K562 (cell line): ENCODE measurements around the gene NMT1. TPM values are rescaled to one million over a fixed set of nuclear protein-coding genes. Genes with fewer than 3 reads are reported as not detected.

ENCODE experiments used
- ATAC-seq: fragments of 200-7000 bp; cut with Tn5 transposase; 3 replicates; pipeline ENCODE4 v1.9.1; 2020; ENCODE audit warnings: moderate library complexity
- BruUV-seq: library from RNA; stranded (reverse); fragments of 400-500 nt; replicated peaks from 2 replicates; lab custom pipeline; 2021; lab: Mats Ljungman, UMichigan
- CTCF ChIA-PET: fragments of 300-600 bp; formaldehyde crosslinking; extraction: SDS; loops from one replicate; lab custom pipeline; 2021; ENCODE audit warnings: low intra/inter-chr PET ratio; lab: Yijun Ruan, JAX
- POLR2A ChIA-PET: fragments of 300-600, 350-650 bp; sonication (Branson Sonifier 250); formaldehyde crosslinking; extraction: SDS; loops from one replicate; lab custom pipeline; 2021; ENCODE audit warnings: antibody characterized with exemption, inconsistent platforms; lab: Yijun Ruan, JAX
- DNase-seq, 4 experiments: peaks; one replicate each; pipeline versions ENCODE4 v3.0.0 to v3.0.0-alpha.2; 2011 to 2018; ENCODE audit warnings: low spot score in 3 of 4, mixed read lengths in 3 of 4; ENCODE audit errors: extremely low read depth in 1 of 4
- FAIRE-seq: peaks from 2 replicates; lab custom pipeline; 2011; peaks lifted over from hg19 to GRCh38; lab: Jason Lieb, UNC
- H2AFZ ChIP-seq: 2 replicates; pipeline ENCODE4 v1.6.0; 2011; ENCODE audit warnings: low read depth, low read length, control low read depth, inconsistent platforms
- H3K27ac ChIP-seq: fragments of 200-600 bp; 3 replicates; pipeline ENCODE4 v1.8.0; 2011; ENCODE audit warnings: low read depth, mild to moderate bottlenecking, control low read depth, inconsistent platforms, low read length, moderate library complexity, mixed read lengths; ENCODE audit errors: extremely low read depth
- H3K27me3 ChIP-seq, 2 experiments: fragments of 300-600 bp in 1 of 2; 2 replicates in 1 of 2; 3 replicates in 1 of 2; pipeline versions ENCODE4 v1.6.0 to v1.8.0; 2011; ENCODE audit warnings: inconsistent platforms in 2 of 2, low read length in 2 of 2, mild to moderate bottlenecking in 1 of 2, mixed read lengths in 1 of 2, moderate library complexity in 1 of 2; ENCODE audit not compliant: control insufficient read depth in 2 of 2, insufficient read depth in 2 of 2
- H3K36me3 ChIP-seq: fragments of 300-600 bp; 3 replicates; pipeline ENCODE4 v1.8.0; 2011; ENCODE audit warnings: mild to moderate bottlenecking, low read length, inconsistent platforms; ENCODE audit not compliant: control insufficient read depth, insufficient read depth
- H3K4me1 ChIP-seq, 2 experiments: fragments of 200-600 bp in 1 of 2; replicated peaks in 1 of 2; 2 replicates in 1 of 2; 3 replicates in 1 of 2; pipeline versions ENCODE4 v1.5.1 to v1.8.0; 2011; ENCODE audit warnings: inconsistent platforms in 2 of 2, low read length in 2 of 2, mild to moderate bottlenecking in 1 of 2, mixed read lengths in 1 of 2, moderate library complexity in 1 of 2; ENCODE audit not compliant: control insufficient read depth in 2 of 2, insufficient read depth in 2 of 2
- H3K4me2 ChIP-seq: 2 replicates; pipeline ENCODE4 v1.6.1; 2011; ENCODE audit warnings: low read length, control low read depth, inconsistent platforms, mixed read lengths; ENCODE audit not compliant: insufficient read depth
- H3K4me3 ChIP-seq: fragments of 200-600 bp; sonication (generic), shearing (Covaris generic); 2 replicates; pipeline ENCODE4 v1.5.1; 2016; ENCODE audit warnings: control low read depth, inconsistent platforms
- H3K79me2 ChIP-seq: fragments of 200-600 bp; 3 replicates; pipeline ENCODE4 v1.8.0; 2011; ENCODE audit warnings: low read length, inconsistent platforms; ENCODE audit not compliant: control insufficient read depth, insufficient read depth
- H3K9ac ChIP-seq, 2 experiments: 2 replicates each; pipeline versions ENCODE4 v1.6.0 to v1.6.1; 2011; ENCODE audit warnings: low read depth in 2 of 2, low read length in 2 of 2, control low read depth in 1 of 2, inconsistent platforms in 1 of 2, mild to moderate bottlenecking in 1 of 2, mixed read lengths in 1 of 2; ENCODE audit not compliant: insufficient read depth in 1 of 2
- H3K9me1 ChIP-seq: one replicate; pipeline ENCODE4 v1.6.0; 2011; ENCODE audit warnings: inconsistent platforms, mild to moderate bottlenecking, low read length, moderate library complexity; ENCODE audit not compliant: control insufficient read depth, insufficient read depth
- H3K9me3 ChIP-seq: replicated peaks from 2 replicates; pipeline ENCODE4 v1.5.1; 2011; ENCODE audit warnings: low read depth, low read length, inconsistent platforms; ENCODE audit not compliant: control insufficient read depth, insufficient read depth
- H4K20me1 ChIP-seq: replicated peaks from 2 replicates; pipeline ENCODE4 v1.6.1; 2011; ENCODE audit warnings: low read length, inconsistent platforms, mixed read lengths; ENCODE audit not compliant: control insufficient read depth, insufficient read depth
- ARHGAP35 ChIP-seq: fragments of 450-650 bp; IDR thresholded peaks from 2 replicates; pipeline ENCODE4 v1.6.1; 2018; ENCODE audit not compliant: partially characterized antibody
- CHD2 ChIP-seq: IDR thresholded peaks from 2 replicates; pipeline ENCODE4 v1.6.1; 2011; ENCODE audit warnings: low read depth, low read length
- ELK1 ChIP-seq: sonication (generic); formaldehyde crosslinking; IDR thresholded peaks from 2 replicates; pipeline ENCODE4 v1.8.1; 2022; ENCODE audit warnings: missing genetic modification reagents
- NELFE ChIP-seq: IDR thresholded peaks from 2 replicates; pipeline ENCODE4 v1.6.1; 2011; ENCODE audit warnings: mild to moderate bottlenecking; ENCODE audit not compliant: insufficient read depth, insufficient read length
- POLR2G ChIP-seq: fragments of 200-400 bp; formaldehyde crosslinking; IDR thresholded peaks from 2 replicates; pipeline ENCODE4 v1.6.1; 2017; ENCODE audit warnings: low read depth, mild to moderate bottlenecking, antibody characterized with exemption, low read length, moderate library complexity
- PRPF4 ChIP-seq: fragments of 200-400 bp; formaldehyde crosslinking; IDR thresholded peaks from one replicate; pipeline ENCODE4 v1.6.1; 2017; ENCODE audit warnings: low read length, low read depth, mild to moderate bottlenecking; ENCODE audit not compliant: insufficient read depth, poor library complexity, severe bottlenecking
- SMARCA4 ChIP-seq: fragments of 450-650 bp; IDR thresholded peaks from 2 replicates; pipeline ENCODE4 v1.6.1; 2016
- WGBS: fragments of 100-300 bp; shearing (Covaris generic); methylation state at CpG from one replicate; pipeline ENCODE4 v1.1.6; 2016; ENCODE audit warnings: low coverage, mixed read lengths; ENCODE audit not compliant: insufficient coverage; ENCODE audit errors: missing lambda C conversion rate; 5-methylcytosine and 5-hydroxymethylcytosine counted together
- in situ Hi-C: fragments of 300-500 bp; cut with MboI; formaldehyde crosslinking; loops from 4 replicates; pipeline ENCODE4 v1.15.0; 2018; ENCODE audit warnings: inconsistent platforms, mixed read lengths
- intact Hi-C: fragments of 100-400 bp; cut with micrococcal nuclease; formaldehyde crosslinking; loops from 2 replicates; pipeline ENCODE4 v1.14.2; 2022
- polyA plus RNA-seq, 8 experiments: library from polyadenylated mRNA; depleted of rRNA in 4 of 8; stranded (reverse) in 5 of 8; unstranded in 3 of 8; fragments of >200 nt; fragmentation: Nextera tagmentation in 2 of 8; fragmentation: Illumina TruSeq in 1 of 8; extraction: Ambion mirVana in 2 of 8; extraction: Trizol in 1 of 8; gene quantifications; 2 replicates each; pipeline versions ENCODE4 v1.2.1 to v1.2.3, GENCODE V29; 2011 to 2014; ENCODE audit warnings: inconsistent platforms in 1 of 8, missing spikeins in 1 of 8
- total RNA-seq, 7 experiments: library from RNA; depleted of rRNA in 6 of 7; stranded (reverse); fragments of >200 nt in 6 of 7; fragmentation: Illumina TruSeq in 2 of 7; extraction: Trizol in 2 of 7; gene quantifications; 2 replicates each; pipeline versions ENCODE4 v1.2.1 to v1.2.3, GENCODE V29; 2011 to 2021; ENCODE audit warnings: low replicate concordance in 1 of 7
- TF ChIP-seq, protein P1 (sequence below): fragments of 200-800 bp; sonication (Bioruptor generic); IDR thresholded peaks from 2 replicates; pipeline ENCODE4 v1.6.1; 2017; ENCODE audit warnings: missing genetic modification characterization, missing compliant biosample characterization
- TF ChIP-seq, protein P2 (sequence below): fragments of 450-650 bp; IDR thresholded peaks from 2 replicates; pipeline ENCODE4 v1.7.1; 2018; ENCODE audit warnings: mild to moderate bottlenecking, low read depth; ENCODE audit not compliant: partially characterized antibody

The NMT1 gene
- total and polyA plus RNA-seq, 9 of the 15 experiments (the other 6 are each of a cell fraction or from before 2014, with no cell fraction given), result 86.7 to 569 (median 213) TPM

DNA sequence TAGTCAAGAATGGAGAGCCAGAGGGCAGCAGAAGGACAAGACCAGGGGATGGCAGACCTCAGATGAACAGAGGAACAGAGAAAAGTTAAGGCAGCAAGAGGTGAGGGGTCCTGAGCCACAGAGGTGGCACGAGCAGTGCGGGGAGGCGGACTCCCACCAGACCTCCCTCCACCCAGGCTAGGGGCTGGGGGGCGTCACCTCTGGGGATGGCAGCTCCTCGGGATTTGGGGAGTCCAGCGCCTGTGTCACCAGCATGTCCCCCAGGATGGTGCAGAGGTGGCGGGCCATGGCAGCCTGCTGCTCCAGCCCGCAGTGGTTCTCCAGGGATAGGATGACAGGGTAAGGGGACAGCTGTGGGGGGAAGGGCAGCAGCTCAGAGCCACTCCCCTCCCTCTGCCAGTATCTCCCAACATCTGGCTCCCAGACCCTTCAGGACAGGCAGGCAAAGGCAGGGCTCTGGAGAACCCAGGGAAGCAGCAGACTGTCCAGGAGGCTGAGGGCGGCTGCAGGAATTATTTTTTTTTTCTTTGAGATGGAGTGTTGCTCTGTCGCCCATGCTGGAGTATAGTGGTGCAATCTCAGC lies 55.4 kb downstream of the NMT1 start:
- Histone ChIP-seq H3K9me3 (no peaks in the 10 kb centered on the region), H3K4me1 (peaks cover 0 to 43% of the 10 kb centered on the region in 2 experiments; a peak in 3 of 5 replicates), H3K27ac (no peak overlapping the region), H2AFZ (no peak overlapping the region), H3K79me2 (no peaks in the 10 kb centered on the region), H3K27me3 (no peaks in the 10 kb centered on the region), H4K20me1 (no peaks in the 10 kb centered on the region), H3K4me3 (no peak overlapping the region), H3K36me3 (no peaks in the 10 kb centered on the region), H3K9ac (peak overlapping the region in 1 of 2 experiments; percentile 65; a peak in 1 of 4 replicates), H3K9me1 (no peaks in the 10 kb centered on the region), H3K4me2 (no peak overlapping the region)
- FAIRE-seq (no peak), ATAC-seq (no peak), DNase-seq (no peak)
- CTCF ChIA-PET, result no interaction called here
- 0 out of 2 replicates have a peak, but pooled peaks have one; percentile 41 for TF ChIP-seq POLR2G
- TF ChIP-seq PRPF4, result no peak
- TF ChIP-seq SMARCA4, result no peak
- POLR2A ChIA-PET, result interaction anchor here (1.3 to 2.3 kb wide), 2 partner anchors 32 to 44 kb away, joined by 3 to 11 read pairs; partner anchors contain the start of gene HEXIM1
- in situ Hi-C loops, result no loop called here
- intact Hi-C loops, result no loop called here
- no TSS peak for BruUV-seq
- WGBS, result 50% methylated on average over 7 of the region's 10 CpGs

- Histone ChIP-seq H3K4me1 (peaks cover 0 to 43% of the 10 kb centered on the region in 2 experiments; a peak in 3 of 5 replicates), H3K4me2 (no peak overlapping the region), H3K36me3 (no peaks in the 10 kb centered on the region), H3K79me2 (no peaks in the 10 kb centered on the region), H3K9me3 (no peaks in the 10 kb centered on the region), H3K27me3 (no peaks in the 10 kb centered on the region), H3K9ac (no peak overlapping the region), H4K20me1 (no peaks in the 10 kb centered on the region), H3K27ac (no peak overlapping the region), H3K9me1 (no peaks in the 10 kb centered on the region), H3K4me3 (no peak overlapping the region), H2AFZ (no peak overlapping the region)
- WGBS, result 81% methylated on average over 4 of the region's 4 CpGs
- FAIRE-seq (no peak), DNase-seq (no peak), ATAC-seq (no peak)
- intact Hi-C loops (no loop called here), in situ Hi-C loops (no loop called here)
- POLR2A ChIA-PET, result interaction anchor here (0.8 to 2.3 kb wide), 6 partner anchors 12 to 271 kb away, joined by 3 to 11 read pairs (median 5); partner anchors contain the start of gene HEXIM1
- CTCF ChIA-PET, result interaction anchor here (0.6 kb wide), 1 partner anchor 291 kb away, joined by 4 read pairs; no protein-coding TSS in a partner anchor
- BruUV-seq, result no TSS peak
- TF ChIP-seq, protein P1, sequence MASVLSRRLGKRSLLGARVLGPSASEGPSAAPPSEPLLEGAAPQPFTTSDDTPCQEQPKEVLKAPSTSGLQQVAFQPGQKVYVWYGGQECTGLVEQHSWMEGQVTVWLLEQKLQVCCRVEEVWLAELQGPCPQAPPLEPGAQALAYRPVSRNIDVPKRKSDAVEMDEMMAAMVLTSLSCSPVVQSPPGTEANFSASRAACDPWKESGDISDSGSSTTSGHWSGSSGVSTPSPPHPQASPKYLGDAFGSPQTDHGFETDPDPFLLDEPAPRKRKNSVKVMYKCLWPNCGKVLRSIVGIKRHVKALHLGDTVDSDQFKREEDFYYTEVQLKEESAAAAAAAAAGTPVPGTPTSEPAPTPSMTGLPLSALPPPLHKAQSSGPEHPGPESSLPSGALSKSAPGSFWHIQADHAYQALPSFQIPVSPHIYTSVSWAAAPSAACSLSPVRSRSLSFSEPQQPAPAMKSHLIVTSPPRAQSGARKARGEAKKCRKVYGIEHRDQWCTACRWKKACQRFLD, result no peak
- TF ChIP-seq ELK1, result no peak
- no peak for TF ChIP-seq ARHGAP35
- TF ChIP-seq, protein P2, sequence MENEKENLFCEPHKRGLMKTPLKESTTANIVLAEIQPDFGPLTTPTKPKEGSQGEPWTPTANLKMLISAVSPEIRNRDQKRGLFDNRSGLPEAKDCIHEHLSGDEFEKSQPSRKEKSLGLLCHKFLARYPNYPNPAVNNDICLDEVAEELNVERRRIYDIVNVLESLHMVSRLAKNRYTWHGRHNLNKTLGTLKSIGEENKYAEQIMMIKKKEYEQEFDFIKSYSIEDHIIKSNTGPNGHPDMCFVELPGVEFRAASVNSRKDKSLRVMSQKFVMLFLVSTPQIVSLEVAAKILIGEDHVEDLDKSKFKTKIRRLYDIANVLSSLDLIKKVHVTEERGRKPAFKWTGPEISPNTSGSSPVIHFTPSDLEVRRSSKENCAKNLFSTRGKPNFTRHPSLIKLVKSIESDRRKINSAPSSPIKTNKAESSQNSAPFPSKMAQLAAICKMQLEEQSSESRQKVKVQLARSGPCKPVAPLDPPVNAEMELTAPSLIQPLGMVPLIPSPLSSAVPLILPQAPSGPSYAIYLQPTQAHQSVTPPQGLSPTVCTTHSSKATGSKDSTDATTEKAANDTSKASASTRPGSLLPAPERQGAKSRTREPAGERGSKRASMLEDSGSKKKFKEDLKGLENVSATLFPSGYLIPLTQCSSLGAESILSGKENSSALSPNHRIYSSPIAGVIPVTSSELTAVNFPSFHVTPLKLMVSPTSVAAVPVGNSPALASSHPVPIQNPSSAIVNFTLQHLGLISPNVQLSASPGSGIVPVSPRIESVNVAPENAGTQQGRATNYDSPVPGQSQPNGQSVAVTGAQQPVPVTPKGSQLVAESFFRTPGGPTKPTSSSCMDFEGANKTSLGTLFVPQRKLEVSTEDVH, result no peak
- no peak for TF ChIP-seq NELFE
- no peak for TF ChIP-seq CHD2
Observed at GRCh38 chr17:45117334-45117733, 56.2 kb downstream of the NMT1 start.
